ENCODE data around the gene OLFM2.
"Not testable (repeated sequence)": the region's sequence is repeated elsewhere in the genome, so short reads cannot be mapped to it uniquely, and the experiment has no call there.

OLFM2 gene

GRCh38 chr19:9936326-9937000 is at the start of gene OLFM2:
OLFM2 (minus strand) TSS chr19:9936515; CDS start chr19:9936366, 149 bp downstream.
- no peak for DNase-seq (ENCODE audit: low read depth in 2 of 2, low spot score in 1 of 2)

DNA sequence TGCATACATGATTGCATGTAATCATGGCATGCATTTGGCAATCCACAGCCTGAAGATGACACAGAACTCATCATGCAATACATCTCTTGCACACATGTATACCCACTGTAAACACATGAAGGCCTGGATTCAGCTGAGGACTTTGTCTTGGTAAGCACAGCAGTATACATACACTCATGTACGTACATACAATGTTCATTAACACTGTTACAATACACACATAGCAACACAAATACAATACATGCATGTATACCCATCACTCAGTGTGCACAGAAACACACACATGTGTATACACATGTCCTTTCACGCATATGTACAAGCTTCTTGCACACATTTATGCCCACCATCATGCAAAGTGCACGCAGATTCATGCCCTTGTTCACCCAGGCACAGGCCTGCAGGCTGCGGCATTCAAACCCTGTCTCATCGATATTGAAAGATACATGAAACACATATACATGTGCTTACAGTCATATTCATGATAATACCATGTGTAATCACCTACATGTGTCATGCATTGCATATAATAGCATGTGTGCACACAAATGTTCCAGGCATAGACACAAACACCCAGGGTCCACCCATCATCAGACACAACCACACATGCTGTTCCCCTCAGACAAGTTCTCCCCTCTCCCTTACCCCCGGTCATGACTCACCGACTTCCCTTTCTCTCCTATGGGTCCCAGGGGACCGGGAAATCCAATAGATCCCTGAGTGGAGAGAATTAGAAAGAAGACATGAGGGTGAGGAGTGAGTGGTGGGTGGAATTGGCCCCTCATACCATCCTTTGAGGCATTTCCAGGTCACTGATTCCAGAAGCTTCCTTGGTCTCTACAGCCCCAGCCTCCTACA is 45.3 kb upstream of the OLFM2 start:
- DNase-seq (ENCODE audit: low read depth in 2 of 2, low spot score in 1 of 2) = no peak

GRCh38 chr19:9972103-9972502 is 35.8 kb upstream of the OLFM2 start:
- no peak for DNase-seq (ENCODE audit: low read depth in 2 of 2, low spot score in 1 of 2)

- DNase-seq (ENCODE audit: low read depth in 2 of 2, low spot score in 1 of 2) = no peak
Observed at GRCh38 chr19:9971166-9971897, 35.0 kb upstream of the OLFM2 start.

GRCh38 chr19:9970481-9970880 is 34.2 kb upstream of the OLFM2 start:
- no peak for DNase-seq (ENCODE audit: low read depth in 2 of 2, low spot score in 1 of 2)

DNA sequence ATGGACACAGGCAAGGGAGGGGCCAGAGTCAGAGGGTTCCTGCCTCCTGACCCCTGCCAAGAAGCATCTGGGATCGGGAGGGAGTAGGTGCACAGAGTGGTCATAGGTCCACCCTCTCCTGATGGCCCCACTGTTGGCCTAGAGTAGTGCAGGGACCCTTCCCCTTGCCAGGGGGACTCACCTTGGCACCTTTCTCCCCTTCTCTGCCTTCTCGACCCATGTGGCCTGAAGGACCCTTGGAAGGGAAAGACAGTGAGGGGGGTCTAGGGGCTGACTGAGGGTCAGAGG is 33.3 kb upstream of the OLFM2 start:
- DNase-seq (ENCODE audit: low read depth in 2 of 2, low spot score in 1 of 2) = no peak

DNA sequence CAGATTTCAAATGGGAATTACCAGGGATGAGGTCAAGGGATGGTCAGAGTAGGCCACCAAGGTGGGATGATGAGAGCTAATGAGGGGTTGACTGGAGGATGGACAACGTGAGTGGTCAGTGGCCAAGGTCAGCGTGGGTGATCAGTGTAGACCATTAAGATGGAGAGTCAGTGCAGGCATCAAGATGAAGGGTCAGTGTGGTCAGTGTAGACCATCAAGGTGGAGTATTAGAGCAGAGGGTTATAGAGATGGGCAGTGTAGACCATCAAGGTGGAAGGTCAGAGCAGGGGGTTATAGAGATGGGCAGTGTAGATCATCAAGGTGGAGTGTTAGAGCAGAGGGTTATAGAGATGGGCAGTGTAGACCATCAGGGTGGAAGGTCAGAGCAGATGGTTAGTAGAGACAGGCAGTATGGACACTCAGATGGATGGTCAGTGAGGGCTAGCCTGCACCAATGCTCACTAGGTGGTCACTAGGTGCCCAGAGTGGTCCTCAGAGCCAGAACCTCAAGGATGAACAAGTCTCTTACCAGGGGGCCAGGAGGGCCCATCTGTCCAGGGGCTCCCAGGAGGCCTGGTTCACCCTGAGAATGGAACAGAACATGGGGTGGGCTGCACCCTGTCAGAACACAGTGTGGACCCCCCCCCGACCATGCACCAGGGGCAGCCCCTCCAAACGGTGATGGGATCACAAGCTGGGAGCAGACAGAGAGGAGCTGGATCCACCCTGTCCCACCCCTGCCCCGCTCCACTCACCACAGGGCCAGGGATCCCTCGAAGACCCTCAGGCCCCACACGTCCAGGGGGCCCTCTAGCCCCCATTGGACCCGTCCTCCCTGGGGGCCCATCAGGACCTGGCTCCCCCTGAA is 32.7 kb upstream of the OLFM2 start:
- no peak for DNase-seq (ENCODE audit: low read depth in 2 of 2, low spot score in 1 of 2)

GRCh38 chr19:9967326-9967725 is 31.0 kb upstream of the OLFM2 start:
- DNase-seq (ENCODE audit: low read depth in 2 of 2, low spot score in 1 of 2) = no peak

DNA sequence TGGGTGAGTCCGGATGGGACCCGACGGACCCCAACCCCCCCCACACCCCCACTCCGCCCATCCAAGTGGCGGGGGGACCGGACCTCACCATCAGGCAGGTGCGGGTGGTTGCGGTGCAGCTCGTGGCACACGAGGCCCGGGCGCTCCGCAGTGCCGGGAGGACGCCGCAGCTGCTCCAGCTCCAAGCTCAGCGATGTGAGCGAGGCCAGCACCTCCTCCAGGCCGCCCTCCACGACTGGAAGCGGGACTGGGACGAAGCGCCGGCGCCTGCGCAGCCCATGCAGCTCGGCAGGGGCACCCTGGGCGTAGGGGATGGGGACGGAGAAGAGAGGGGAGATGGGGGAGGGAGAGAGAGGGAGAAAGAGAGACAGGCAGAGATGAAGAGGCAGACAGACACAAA is 30.1 kb upstream of the OLFM2 start:
- no peak for DNase-seq (ENCODE audit: low read depth in 2 of 2, low spot score in 1 of 2)

DNA sequence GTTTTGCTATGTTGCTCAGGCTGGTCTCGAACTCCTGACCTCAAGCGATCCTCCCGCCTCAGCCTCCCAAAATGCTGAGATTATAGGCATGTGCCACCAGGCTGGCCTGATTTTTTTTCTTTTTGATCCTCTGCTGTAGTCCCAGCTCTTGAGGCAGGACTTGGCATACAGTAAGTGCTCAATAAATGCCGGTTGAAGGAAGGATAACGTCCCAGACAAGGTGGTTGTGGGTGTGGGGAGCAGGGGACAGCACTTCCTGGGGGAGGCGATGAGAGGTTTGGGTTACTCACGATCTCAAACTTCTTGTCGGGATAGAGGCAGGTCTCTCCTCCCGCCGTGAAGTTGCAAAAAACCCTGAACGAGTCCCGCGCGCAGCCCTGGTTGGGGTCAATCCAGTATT is 29.7 kb upstream of the OLFM2 start:
- no peak for DNase-seq (ENCODE audit: low read depth in 2 of 2, low spot score in 1 of 2)

DNA sequence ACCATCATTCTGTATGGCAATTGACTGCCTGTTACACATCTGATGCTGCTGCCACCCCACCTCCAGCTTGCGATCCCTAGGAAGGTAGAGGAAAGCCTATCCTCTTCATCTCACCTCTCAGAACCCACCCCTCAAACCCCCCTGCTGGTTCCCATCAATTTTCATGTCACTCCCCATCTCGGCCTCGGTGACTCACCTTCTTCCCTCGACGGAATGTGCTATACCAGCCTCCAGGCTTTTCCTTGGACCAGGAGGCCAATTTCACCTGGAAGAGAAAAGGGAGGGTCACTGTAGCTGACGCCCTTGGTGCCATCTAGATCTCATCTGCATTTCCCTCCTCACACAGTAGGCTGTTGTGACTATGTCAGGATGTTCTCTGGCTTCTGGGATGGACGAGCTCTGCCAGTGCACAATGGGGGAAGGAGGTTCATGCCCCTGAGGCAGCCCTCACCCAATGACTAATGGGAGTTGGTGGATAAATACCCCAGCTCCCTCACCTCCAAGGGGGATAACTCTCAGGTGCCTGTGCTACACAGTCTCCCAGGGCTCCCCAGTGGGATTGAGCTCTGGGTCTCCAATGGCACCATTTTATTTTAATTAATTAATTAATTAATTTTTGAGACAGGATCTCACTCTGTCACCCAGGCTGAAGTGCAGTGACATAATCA is 26.4 kb upstream of the OLFM2 start:
- DNase-seq (ENCODE audit: low read depth in 2 of 2, low spot score in 1 of 2) = no peak

GRCh38 chr19:9961103-9961502 is 24.8 kb upstream of the OLFM2 start:
- no peak for DNase-seq (ENCODE audit: low read depth in 2 of 2, low spot score in 1 of 2)

DNA sequence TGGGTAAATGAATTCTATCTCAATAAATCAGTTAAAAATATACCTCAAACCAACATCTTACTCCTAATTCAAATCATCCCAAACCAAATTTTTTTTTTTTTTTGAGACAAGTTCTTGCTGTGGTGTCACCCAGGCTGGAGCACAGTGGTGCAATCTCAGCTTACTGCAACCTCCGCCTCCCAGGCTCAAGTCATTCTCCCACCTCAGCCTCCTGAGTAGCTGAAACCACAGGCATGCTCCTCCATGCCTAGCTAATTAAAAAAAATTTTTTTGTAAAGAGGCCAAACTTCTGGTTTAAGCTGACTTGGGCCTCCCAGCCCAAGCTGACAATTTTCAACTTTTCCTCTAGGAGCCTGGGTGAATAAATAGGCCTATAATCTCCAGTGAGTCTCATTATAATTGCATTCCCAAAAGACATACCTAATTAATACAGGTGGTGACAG is 22.1 kb upstream of the OLFM2 start:
- no peak for DNase-seq (ENCODE audit: low read depth in 2 of 2, low spot score in 1 of 2)

GRCh38 chr19:9956956-9957355 is 20.6 kb upstream of the OLFM2 start:
- no peak for DNase-seq (ENCODE audit: low read depth in 2 of 2, low spot score in 1 of 2)

DNA sequence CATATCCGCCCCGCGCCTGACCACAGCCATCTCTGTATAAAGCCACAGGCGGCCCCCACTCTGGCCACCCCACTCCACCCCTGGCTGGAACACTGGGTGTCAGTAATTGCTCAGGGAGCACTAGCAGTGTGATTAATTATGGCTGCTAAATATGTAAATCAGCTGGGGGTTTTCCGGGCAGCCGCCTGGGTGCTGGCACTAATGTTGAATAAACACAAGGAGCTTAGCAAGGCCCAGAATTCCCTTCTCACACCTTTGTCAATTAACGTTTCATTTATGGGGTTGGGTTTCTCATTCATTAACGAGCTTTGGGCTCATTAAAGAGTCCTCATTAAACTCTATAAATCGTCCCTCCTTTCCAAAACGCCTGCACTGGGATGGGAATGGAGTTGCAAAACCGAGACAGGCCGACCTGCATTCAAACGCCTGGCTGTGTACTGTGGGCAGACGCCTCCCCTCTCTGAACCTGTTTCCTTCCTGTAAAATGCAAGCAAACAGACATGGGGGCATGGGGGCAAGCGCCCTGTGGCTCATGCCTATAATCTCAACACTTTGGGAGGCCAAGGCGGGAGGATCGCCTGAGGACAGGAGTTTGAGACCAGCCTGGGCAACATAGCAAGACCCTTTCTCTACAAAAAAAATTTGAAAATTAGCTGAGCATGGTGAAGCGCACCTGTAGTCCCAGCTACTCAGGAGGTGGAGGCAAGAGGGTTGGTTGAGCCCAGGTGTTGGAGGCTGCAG is 17.7 kb upstream of the OLFM2 start:
- DNase-seq (ENCODE audit: low read depth in 2 of 2, low spot score in 1 of 2) = no peak

- DNase-seq (ENCODE audit: low read depth in 2 of 2, low spot score in 1 of 2) = no peak
Observed at GRCh38 chr19:9952276-9952675, 16.0 kb upstream of the OLFM2 start.

GRCh38 chr19:9947441-9947840 is 11.1 kb upstream of the OLFM2 start:
- no peak for DNase-seq (ENCODE audit: low read depth in 2 of 2, low spot score in 1 of 2)

DNA sequence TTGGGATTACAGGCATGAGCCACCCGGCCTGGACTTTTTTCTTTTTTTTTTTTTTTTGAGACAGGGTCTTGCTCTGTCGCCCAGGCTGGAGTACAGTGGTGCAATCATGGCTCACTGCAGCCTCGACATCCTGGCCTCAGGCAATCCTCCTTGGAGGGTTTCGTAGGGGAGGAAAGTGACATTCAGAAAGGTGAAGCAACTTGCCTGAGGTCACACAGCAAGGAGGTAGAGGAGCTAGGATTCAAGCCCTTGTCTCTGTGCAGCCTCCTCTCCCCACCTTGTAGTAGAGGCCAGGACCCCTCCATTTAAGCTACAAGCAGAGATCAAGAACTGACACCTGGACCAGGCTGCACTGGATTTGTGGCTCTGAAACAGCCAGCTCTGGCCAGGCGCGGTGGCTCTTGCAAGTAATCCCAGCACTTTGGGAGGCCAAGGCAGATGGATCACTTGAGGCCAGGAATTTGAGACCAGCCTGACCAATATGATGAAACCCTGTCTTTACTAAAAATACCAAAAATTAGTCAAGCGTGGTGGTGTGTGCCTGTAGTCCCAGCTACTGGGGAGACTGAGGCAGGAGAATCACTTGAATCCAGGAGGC is 10.3 kb upstream of the OLFM2 start:
- not testable (repeated sequence) for DNase-seq (ENCODE audit: low read depth in 2 of 2, low spot score in 1 of 2)

DNA sequence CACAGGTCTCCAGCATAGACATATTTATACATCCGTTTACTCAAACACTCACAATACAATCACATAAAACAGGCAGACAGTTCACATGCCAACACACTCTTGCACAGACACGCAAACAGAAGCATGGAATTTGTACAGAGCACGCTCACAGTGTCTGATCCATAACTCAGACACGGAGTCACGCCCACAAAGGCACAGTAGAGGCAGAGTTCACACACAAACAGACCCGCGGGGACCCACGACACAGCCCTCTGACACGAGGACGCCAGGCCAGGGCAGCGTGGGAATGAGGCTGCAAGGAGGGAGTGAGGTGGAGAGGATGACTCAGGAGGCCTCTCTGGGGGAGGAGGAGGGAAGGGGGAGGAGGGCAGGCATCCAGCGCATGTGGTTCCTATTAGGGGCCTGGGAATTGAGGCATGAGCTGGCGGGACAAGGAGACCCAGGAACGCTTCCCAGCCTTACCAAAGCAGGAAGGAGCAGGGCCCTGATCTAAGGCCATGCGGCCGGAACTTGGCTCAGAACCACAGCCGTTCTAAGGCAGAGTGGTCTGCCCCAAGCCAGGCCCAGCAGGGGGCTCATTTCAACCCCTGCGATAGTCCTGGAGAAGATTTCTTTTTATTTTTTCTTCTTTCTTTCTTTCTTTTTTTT is 9.1 kb upstream of the OLFM2 start:
- DNase-seq (ENCODE audit: low read depth in 2 of 2, low spot score in 1 of 2) = no peak

Data from stimulated activated CD8-positive, alpha-beta memory T cell treated with anti-CD3 and anti-CD28 coated beads, Interleukin-4, amount 100 ng/mL, for 1 hour (primary cell).